Uterus (tissue), 2 donors: ENCODE measurements around the gene MCAM.

ENCODE experiments used
- CTCF ChIP-seq, 4 experiments: fragments of 200-600 bp in 2 of 4; fragments of 450-650 bp in 2 of 4; sonication (generic) in 2 of 4; IDR thresholded peaks; one replicate each; pipeline ENCODE4 v1.5.1; 2016 to 2019; ENCODE audit warnings: antibody characterized with exemption in 4 of 4, mild to moderate bottlenecking in 2 of 4, moderate library complexity in 1 of 4
- POLR2A ChIP-seq, 2 donors: fragments of 450-650 bp; IDR thresholded peaks; one replicate each; pipeline ENCODE4 v1.6.1; 2016; ENCODE audit warnings: antibody characterized with exemption in 2 of 2, mild to moderate bottlenecking in 1 of 2, moderate library complexity in 1 of 2

- no peak for TF ChIP-seq CTCF (IDR thresholded peaks at IDR 0.05)
- TF ChIP-seq POLR2A (IDR thresholded peaks at IDR 0.05): no peak
These were observed 6.1 kb upstream of the MCAM start for GRCh38 chr11:119322921-119323531.
